Myocyte (in vitro differentiated cells): ENCODE data around the gene MARCHF3. TPM values are rescaled to one million over a fixed set of nuclear protein-coding genes. Genes with fewer than 3 reads are reported as not detected.
"Not testable (repeated sequence)": the region's sequence is repeated elsewhere in the genome, so short reads cannot be mapped to it uniquely, and the experiment has no call there.

Experiments
- DNase-seq: peaks from one replicate; pipeline ENCODE4 v3.0.0-alpha.2; 2012; ENCODE audit warnings: low read depth
- total RNA-seq: library from RNA; depleted of rRNA; stranded (reverse); fragments of >200 nt; gene quantifications from 2 replicates; pipeline ENCODE4 v1.2.3, GENCODE V29; 2014

Gene MARCHF3
- total RNA-seq, 1 donor from 2014 or later, result 12.6 TPM

GRCh38 chr5:126921241-126922091 is 108.9 kb downstream of the MARCHF3 start:
- no peak for DNase-seq

- no peak for DNase-seq
Measured at GRCh38 chr5:126920291-126920690, 110.1 kb downstream of the MARCHF3 start.

- DNase-seq, result no peak
Measured at GRCh38 chr5:126919566-126919965, 110.8 kb downstream of the MARCHF3 start.

GRCh38 chr5:126918615-126918957 is 111.8 kb downstream of the MARCHF3 start:
- no peak for DNase-seq

GRCh38 chr5:126917918-126918614 is 112.3 kb downstream of the MARCHF3 start:
- DNase-seq, result peak; percentile 54

GRCh38 chr5:126915496-126915895 is 114.9 kb downstream of the MARCHF3 start:
- no peak for DNase-seq

- DNase-seq, result no peak
Measured at GRCh38 chr5:126914801-126915436, 115.4 kb downstream of the MARCHF3 start.

GRCh38 chr5:126912616-126913200 is 117.7 kb downstream of the MARCHF3 start:
- DNase-seq, result no peak

- DNase-seq, result no peak
Measured at GRCh38 chr5:126911986-126912385, 118.4 kb downstream of the MARCHF3 start.

GRCh38 chr5:126909856-126910255 is 120.5 kb downstream of the MARCHF3 start:
- no peak for DNase-seq

- DNase-seq, result not testable (repeated sequence)
Measured at GRCh38 chr5:126904407-126904806, 126.0 kb downstream of the MARCHF3 start.

GRCh38 chr5:126900796-126901195 is 129.6 kb downstream of the MARCHF3 start:
- DNase-seq, result no peak

GRCh38 chr5:126899476-126899875 is 130.9 kb downstream of the MARCHF3 start:
- DNase-seq, result no peak

GRCh38 chr5:126897851-126898630 is 132.3 kb downstream of the MARCHF3 start:
- DNase-seq, result no peak

GRCh38 chr5:126896170-126896702 is 134.1 kb downstream of the MARCHF3 start:
- no peak for DNase-seq

GRCh38 chr5:126895712-126896111 is 134.6 kb downstream of the MARCHF3 start:
- DNase-seq, result not testable (repeated sequence)

- not testable (repeated sequence) for DNase-seq
Measured at GRCh38 chr5:126890414-126890813, 139.9 kb downstream of the MARCHF3 start.

- DNase-seq, result no peak
Measured at GRCh38 chr5:126888175-126888574, 142.2 kb downstream of the MARCHF3 start.

- DNase-seq, result peak; percentile 71
Measured at GRCh38 chr5:126884269-126884819, 146.0 kb downstream of the MARCHF3 start.

GRCh38 chr5:126883564-126884245 is 146.7 kb downstream of the MARCHF3 start:
- DNase-seq, result no peak
